Right ventricle myocardium superior (tissue), 1 donor: ENCODE results near the gene ECSCR. TPM values are rescaled to one million over a fixed set of nuclear protein-coding genes. Genes with fewer than 3 reads are reported as not detected.
"Not testable (repeated sequence)": the region's sequence is repeated elsewhere in the genome, so short reads cannot be mapped to it uniquely, and the experiment has no call there.

ENCODE experiments used
- ATAC-seq: fragments of 200-7000 bp; cut with Tn5 transposase; one replicate; pipeline ENCODE4 v1.9.1; 2020; ENCODE audit warnings: mild to moderate bottlenecking; ENCODE audit not compliant: poor library complexity
- DNase-seq: peaks from one replicate; pipeline ENCODE4 v3.0.0-alpha.2; 2020
- intact Hi-C: fragments of 100-400 bp; cut with DNase I; formaldehyde crosslinking; loops from one replicate; pipeline ENCODE4 v1.11.2; 2022
- long read RNA-seq: library from polyadenylated mRNA; unstranded; transcript quantifications from one replicate; pipeline ENCODE4 v2.0.0, GENCODE V29; 2021
- total RNA-seq: library from RNA; stranded (reverse); fragmentation: NEBNext Ultra II Directional; extraction: Animal tissue kit (Norgen Biotek cat#: 25700); gene quantifications from one replicate; pipeline ENCODE4 v1.2.1, GENCODE V29; 2021
- donor health status: DM: no; HTN: yes; CAD: no; lungs with severe emphysema.

The ECSCR gene
- 18.0 TPM for total RNA-seq
- long read RNA-seq, transcript ECSCR-201 (10 exons, 1,035 nt): major isoform, 8 of 8 reads
- long read RNA-seq, partial matches to known transcripts: 0 of 8 reads
- long read RNA-seq, other reads (novel, unspliced or antisense): 0 of 8 reads

GRCh38 chr5:139462586-139463276 is at the start of gene ECSCR:
TSS of gene ECSCR (minus strand) at chr5:139462743. CDS start at chr5:139462670, 73 bp downstream.
- peak; percentile 25 for ATAC-seq
- peak; percentile 58 for DNase-seq
- intact Hi-C loops: no loop called here

DNA sequence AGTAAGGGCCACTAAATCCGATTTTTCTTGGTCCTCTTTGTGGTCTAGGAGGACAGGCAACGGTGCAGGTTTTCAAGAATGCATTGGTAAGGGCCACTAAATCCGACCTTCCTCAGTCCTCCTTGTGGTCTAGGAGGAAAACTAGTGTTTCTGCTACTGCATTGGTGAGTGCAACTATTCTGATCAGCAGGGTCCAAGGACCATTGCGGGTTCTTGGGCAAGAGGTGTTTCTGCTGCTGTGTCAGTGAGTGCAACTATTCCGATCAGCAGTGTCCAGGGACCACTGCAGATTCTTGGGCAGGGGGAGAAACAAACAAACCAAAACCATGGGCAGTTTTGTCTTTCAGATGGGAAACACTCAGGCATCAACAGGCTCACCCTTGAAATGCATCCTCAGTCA is 42.2 kb upstream of the ECSCR start:
- intact Hi-C loops, DNase-seq, ATAC-seq: not testable (repeated sequence)

DNA sequence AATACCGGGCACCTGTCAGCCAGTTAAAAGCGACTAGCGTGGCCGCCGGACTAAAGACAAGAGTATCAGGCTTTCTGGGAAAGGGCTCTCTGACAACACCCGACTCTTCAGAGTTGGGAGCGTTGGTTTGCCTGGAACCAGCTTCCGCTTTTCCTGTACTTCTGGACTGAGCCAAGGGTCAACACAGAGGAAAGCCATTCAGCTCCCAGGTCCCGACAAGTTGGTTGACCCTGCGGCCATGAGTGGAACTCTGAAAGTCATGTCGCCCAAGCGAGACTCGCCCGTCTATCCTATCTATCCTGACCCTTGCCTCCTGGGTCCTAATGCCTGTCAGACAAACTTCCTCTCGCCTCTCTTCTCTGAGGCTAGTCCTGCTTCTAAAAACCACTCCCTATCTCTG is 41.3 kb upstream of the ECSCR start:
- ATAC-seq, DNase-seq, intact Hi-C loops: not testable (repeated sequence)

- DNase-seq, intact Hi-C loops, ATAC-seq: not testable (repeated sequence)
Observed at GRCh38 chr5:139503036-139503817, 40.7 kb upstream of the ECSCR start.

- no peak for ATAC-seq
- no peak for DNase-seq
- intact Hi-C loops: no loop called here
Observed at GRCh38 chr5:139501381-139501780, 38.8 kb upstream of the ECSCR start.

GRCh38 chr5:139495638-139496435 is 33.3 kb upstream of the ECSCR start:
- ATAC-seq: peak; percentile 41
- intact Hi-C loops: no loop called here
- no peak for DNase-seq

- ATAC-seq: no peak
- intact Hi-C loops: no loop called here
- DNase-seq: no peak
Observed at GRCh38 chr5:139494832-139495231, 32.3 kb upstream of the ECSCR start.

GRCh38 chr5:139494256-139494655 is 31.7 kb upstream of the ECSCR start:
- ATAC-seq (no peak), DNase-seq (no peak)
- intact Hi-C loops: no loop called here

- intact Hi-C loops: no loop called here
- ATAC-seq (peak; percentile 75), DNase-seq (no peak)
Observed at GRCh38 chr5:139492700-139493192, 30.2 kb upstream of the ECSCR start.

DNA sequence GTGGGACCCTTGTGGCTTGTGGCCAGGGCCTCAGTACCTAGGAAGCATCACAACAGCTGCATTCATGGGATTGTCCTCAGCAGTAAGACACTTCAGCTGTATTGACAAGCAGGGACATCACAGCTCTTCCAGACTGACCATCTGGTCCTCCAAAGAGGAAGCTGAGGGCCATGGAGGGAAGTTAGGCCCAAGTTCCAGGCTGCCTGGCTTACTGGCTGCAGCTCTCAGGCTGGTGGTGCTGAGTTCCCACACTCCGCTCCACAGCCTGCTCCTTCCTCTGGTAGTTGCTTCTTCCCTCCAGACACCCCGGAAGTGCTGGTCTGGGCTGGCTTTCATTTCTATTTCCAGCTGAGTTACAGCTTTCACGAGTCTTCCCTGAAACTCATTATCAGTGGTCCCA is 25.7 kb upstream of the ECSCR start:
- ATAC-seq (peak; percentile 50), DNase-seq (peak; percentile 71)
- intact Hi-C loops: no loop called here

DNA sequence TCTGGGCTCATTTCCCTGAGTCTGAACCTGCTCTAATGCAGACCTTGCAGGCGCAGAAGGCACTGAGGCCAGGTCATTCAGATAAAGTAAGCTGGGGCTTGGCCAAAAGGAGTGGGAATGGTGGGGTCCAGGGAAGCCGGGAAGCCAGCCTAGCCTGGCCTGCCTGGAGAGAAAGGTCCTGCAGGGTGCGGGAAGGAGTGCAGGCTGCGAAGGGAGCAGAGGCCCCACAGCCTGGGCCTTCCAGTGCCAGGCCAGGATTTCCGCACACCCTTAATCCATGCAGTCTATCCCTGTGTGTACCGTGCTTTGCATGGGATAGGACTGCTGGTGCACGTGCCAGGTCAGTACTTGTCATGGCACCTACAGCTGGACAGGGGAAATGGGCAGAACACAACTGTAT is 23.7 kb upstream of the ECSCR start:
- no peak for DNase-seq
- ATAC-seq: no peak
- intact Hi-C loops: no loop called here

DNA sequence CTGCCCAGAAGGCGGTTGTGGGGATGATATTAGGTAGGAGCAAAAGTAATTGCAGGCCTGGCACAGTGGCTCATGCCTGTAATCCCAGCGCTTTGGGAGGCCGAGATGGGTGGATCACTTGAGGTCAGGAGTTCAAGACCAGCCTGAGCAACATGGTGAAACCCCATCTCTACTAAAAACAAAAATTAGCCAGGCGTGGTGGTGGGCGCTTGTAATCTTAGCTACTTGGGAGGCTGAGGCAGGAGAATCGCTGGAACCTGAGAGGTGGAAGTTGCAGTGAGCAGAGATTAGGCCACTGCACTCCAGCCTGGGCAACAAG is 20.3 kb upstream of the ECSCR start:
- peak; percentile 74 for DNase-seq
- ATAC-seq, intact Hi-C loops: not testable (repeated sequence)

DNA sequence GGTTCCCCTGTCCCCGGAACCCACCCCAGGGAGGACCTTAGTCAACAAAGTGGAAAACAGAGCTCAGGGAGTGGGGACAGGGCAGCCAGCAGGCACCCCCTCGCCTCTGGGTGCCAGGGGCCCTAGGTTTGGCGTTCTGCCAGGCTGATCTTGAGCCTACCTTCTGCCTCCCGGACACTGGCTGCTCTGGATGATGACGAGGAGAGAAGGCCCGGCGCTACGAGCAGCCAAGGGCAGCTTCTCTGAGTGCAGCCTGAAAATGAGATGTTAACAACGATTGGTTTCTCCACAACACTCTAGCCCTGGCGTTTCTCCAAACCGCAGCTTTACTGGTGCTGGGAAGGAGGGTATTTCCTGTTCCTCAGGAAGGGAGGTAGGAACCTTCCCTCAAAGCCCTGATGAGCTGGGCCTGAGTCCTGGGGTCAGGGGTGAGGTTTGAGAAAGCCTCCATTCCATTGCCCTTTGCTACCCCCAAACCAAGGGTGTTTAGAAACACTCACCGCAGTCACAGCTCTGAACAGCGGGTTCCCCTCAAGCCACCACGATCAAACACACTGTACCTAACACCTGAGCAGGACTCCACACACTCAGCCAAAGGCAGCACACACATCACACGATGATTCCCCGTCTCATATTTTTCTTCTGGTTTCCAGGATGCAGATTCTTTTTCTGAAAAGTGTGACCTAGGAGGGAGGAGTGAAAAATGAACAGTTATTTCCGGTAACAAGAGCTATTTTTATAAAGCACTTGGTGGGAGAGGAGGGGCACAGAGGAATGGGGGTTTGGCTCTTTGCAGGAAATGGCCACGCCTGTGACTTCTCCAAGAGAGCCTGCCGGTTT is 19.7 kb upstream of the ECSCR start, which contains the start of gene STING1:
Gene STING1, minus strand, starts transcription at position 709 of the 840 bp plus-strand sequence. CDS start 1,054 bp downstream, outside the sequence.
- DNase-seq (peak; percentile 88), ATAC-seq (peak; percentile 84)
- intact Hi-C loops: no loop called here

GRCh38 chr5:139481580-139482049 is 19.1 kb upstream of the ECSCR start:
- no peak for DNase-seq
- intact Hi-C loops: no loop called here
- ATAC-seq: peak; percentile 55

DNA sequence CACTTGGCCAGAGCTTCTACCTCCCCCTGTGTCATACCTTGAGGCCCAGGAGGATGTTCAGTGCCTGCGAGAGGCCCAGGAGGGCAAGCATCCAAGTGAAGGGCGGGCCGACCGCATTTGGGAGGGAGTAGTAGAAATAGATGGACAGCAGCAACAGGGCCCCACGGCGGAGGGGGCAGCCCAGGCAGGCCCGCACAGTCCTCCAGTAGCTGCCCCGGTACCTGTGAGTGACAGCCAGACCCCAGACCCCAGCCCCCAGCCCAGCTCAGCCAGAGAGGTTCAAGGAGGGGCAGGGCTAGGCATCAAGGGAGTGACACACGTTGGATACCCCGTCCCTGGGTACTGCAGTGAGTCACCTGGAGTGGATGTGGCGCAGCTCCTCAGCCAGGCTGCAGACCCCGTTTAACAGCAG is 18.6 kb upstream of the ECSCR start:
- DNase-seq (peak; percentile 70), ATAC-seq (peak; percentile 23)
- intact Hi-C loops: no loop called here

- intact Hi-C loops, DNase-seq, ATAC-seq: not testable (repeated sequence)
Observed at GRCh38 chr5:139479729-139480128, 17.2 kb upstream of the ECSCR start.

- ATAC-seq, DNase-seq, intact Hi-C loops: not testable (repeated sequence)
Observed at GRCh38 chr5:139478657-139479423, 16.3 kb upstream of the ECSCR start.
